Body of pancreas (tissue), 4 donors: ENCODE results near the gene UBAC2. TPM values are rescaled to one million over a fixed set of nuclear protein-coding genes. Genes with fewer than 3 reads are reported as not detected.

Experiments used
- ATAC-seq: fragments of 150-250 bp; one replicate; pipeline ENCODE4 v1.9.1; 2016
- DNase-seq, 4 donors: peaks; one replicate each; pipeline ENCODE4 v3.0.0-alpha.2; 2019
- H3K27ac ChIP-seq, 4 donors: fragments of 200-600 bp; sonication (generic); 1 replicate in 3 of 4; 2 replicates in 1 of 4; pipeline versions ENCODE4 v1.5.1 to v1.6.1; 2016 to 2019; ENCODE audit warnings: mild to moderate bottlenecking in 1 of 4, mixed read lengths in 1 of 4, moderate library complexity in 1 of 4
- H3K27me3 ChIP-seq, 2 donors: fragments of 200-600 bp; sonication (generic); one replicate each; pipeline ENCODE4 v1.6.0; 2016; ENCODE audit warnings: mild to moderate bottlenecking in 1 of 2
- H3K36me3 ChIP-seq, 2 donors: fragments of 200-600 bp; sonication (generic); replicated peaks in 1 of 2; 2 replicates each; pipeline ENCODE4 v1.5.1; 2016; ENCODE audit warnings: low read depth in 2 of 2; ENCODE audit not compliant: insufficient read depth in 1 of 2
- H3K4me1 ChIP-seq: fragments of 200-600 bp; sonication (generic); one replicate; pipeline ENCODE4 v1.6.0; 2016
- H3K4me3 ChIP-seq, 2 donors: fragments of 200-600 bp; sonication (generic); 1 replicate in 1 of 2; 2 replicates in 1 of 2; pipeline ENCODE4 v1.5.1; 2016 to 2019
- H3K9me3 ChIP-seq, 3 donors: fragments of 200-600 bp; sonication (generic); 1 replicate in 2 of 3; 2 replicates in 1 of 3; pipeline ENCODE4 v1.5.1; 2016
- POLR2A ChIP-seq, 3 donors: fragments of 450-650 bp; IDR thresholded peaks; one replicate each; pipeline ENCODE4 v1.6.1; 2016; ENCODE audit warnings: antibody characterized with exemption in 3 of 3, mild to moderate bottlenecking in 2 of 3
- WGBS, 2 donors: methylation state at CpG; one replicate each; pipeline ENCODE4 v1.1.5; 2017; 5-methylcytosine and 5-hydroxymethylcytosine counted together
- intact Hi-C: fragments of 100-400 bp; cut with DNase I; formaldehyde crosslinking; loops from one replicate; pipeline ENCODE4 v1.15.1; 2023
- total RNA-seq, 2 donors: library from RNA; depleted of rRNA; stranded (reverse); fragments of >200 nt; gene quantifications; one replicate each; pipeline ENCODE4 v1.1.0, GENCODE V29; 2016
- TF ChIP-seq, protein P1 (sequence below), 7 experiments: fragments of 450-650 bp in 4 of 7; fragments of 200-600 bp in 3 of 7; sonication (generic) in 3 of 7; IDR thresholded peaks; one replicate each; pipeline ENCODE4 v1.5.1; 2016 to 2019; ENCODE audit warnings: antibody characterized with exemption in 7 of 7

The UBAC2 gene
- total RNA-seq, 2 donors from 2014 or later, result 21.4 to 27.2 TPM

DNA sequence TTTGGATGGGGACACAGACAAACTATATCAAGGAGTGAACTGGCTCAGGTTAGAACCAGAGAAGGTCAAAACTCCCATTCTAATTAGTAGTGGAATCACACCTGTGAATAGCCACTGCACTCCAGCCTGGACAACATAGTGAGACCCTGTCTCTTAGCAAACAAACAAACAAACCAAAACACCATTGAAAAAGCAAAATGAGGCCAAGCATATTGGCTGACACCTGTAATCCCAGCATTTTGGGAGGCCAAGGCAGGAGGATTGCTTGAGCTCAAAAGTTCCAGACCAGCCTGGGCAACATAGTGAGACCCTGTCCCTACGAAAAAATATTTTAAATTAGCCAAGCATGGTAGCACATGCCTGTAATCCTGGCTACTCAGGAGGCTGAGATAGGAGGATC, 39.1 kb upstream of the UBAC2 start:
- H3K4me3 ChIP-seq, result no peak overlapping the region
- no peaks in the 10 kb centered on the region for H3K27me3 ChIP-seq
- DNase-seq (no peak), ATAC-seq (no peak)
- no peak overlapping the region for H3K27ac ChIP-seq
- no peaks in the 10 kb centered on the region for H3K36me3 ChIP-seq
- TF ChIP-seq, protein P1, sequence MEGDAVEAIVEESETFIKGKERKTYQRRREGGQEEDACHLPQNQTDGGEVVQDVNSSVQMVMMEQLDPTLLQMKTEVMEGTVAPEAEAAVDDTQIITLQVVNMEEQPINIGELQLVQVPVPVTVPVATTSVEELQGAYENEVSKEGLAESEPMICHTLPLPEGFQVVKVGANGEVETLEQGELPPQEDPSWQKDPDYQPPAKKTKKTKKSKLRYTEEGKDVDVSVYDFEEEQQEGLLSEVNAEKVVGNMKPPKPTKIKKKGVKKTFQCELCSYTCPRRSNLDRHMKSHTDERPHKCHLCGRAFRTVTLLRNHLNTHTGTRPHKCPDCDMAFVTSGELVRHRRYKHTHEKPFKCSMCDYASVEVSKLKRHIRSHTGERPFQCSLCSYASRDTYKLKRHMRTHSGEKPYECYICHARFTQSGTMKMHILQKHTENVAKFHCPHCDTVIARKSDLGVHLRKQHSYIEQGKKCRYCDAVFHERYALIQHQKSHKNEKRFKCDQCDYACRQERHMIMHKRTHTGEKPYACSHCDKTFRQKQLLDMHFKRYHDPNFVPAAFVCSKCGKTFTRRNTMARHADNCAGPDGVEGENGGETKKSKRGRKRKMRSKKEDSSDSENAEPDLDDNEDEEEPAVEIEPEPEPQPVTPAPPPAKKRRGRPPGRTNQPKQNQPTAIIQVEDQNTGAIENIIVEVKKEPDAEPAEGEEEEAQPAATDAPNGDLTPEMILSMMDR (IDR thresholded peaks at IDR 0.05), result no peak
- no peak for TF ChIP-seq POLR2A (IDR thresholded peaks at IDR 0.05)
- H3K9me3 ChIP-seq, result no peaks in the 10 kb centered on the region
- 67 to 94% methylated on average over 1 of the region's 1 CpG for WGBS, 2 donors
- no peaks in the 10 kb centered on the region for H3K4me1 ChIP-seq
- intact Hi-C loops, result no loop called here

DNA sequence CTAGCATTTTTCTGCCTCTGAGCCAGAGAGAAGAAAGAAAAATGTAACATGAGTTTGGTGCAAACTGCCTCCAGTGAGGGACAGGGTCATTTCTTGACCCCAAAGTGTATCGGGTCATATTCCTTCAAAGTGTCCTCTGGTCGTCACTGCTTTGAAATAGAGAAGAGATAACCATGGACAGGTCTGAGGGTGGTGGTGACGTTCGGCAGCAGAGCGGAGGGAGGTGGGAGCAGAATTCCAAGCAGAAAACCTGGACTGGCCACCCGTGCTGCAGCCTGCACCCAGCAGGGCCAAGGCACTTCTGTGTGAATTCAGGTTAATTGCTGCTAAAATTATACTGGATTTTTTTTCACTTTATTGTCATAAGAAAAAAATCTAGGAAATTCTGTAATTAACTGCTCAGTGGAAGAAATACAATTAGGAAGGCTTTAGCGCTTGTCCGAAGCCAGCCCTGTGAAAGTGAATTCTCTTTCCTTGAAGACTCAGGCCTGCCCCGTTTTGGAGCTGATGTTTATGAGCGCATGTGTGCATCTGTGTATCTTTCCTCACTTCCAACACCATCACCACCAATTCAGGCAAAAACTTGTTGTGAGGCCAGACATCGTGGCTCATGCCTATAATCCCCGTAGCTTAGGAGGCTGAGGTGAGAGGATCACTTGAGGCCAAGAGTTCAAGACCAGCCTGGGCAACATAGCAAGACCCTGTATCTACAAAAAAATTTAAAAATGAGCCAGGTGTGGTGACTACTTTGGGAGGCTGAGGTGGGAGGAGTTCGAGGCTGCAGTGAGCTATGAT, 37.9 kb upstream of the UBAC2 start:
- ATAC-seq (no peak), DNase-seq (no peak)
- WGBS, 2 donors, result 70 to 80% methylated on average over 13 of the region's 13 CpGs

DNA sequence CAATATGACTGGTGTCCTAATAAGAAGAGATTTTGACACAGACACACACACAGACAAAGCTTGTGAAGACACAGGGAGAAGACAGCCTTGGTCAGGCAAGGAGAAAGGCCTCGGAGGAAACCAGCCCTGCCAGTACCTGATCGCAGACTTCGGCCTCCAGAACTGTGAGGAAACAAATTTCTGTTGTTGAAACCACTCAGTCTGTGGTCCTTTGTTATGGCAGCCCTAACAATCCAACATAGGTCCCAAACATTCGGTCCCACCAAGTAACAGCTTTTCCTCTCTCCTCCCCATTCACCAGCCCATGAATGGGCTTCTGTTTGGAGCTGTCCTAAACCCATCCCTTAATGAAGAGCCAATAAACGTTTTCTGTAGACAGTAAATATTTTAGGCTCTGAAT, 36.4 kb upstream of the UBAC2 start:
- H3K36me3 ChIP-seq, result no peaks in the 10 kb centered on the region
- no peak overlapping the region for H3K27ac ChIP-seq
- no peaks in the 10 kb centered on the region for H3K27me3 ChIP-seq
- no peak overlapping the region for H3K4me3 ChIP-seq
- no peaks in the 10 kb centered on the region for H3K4me1 ChIP-seq
- DNase-seq (no peak), ATAC-seq (no peak)
- no peaks in the 10 kb centered on the region for H3K9me3 ChIP-seq
- TF ChIP-seq, protein P1 (IDR thresholded peaks at IDR 0.05), result no peak
- TF ChIP-seq POLR2A (IDR thresholded peaks at IDR 0.05), result no peak
- WGBS, 2 donors, result 56 to 69% methylated on average over 4 to 5 of the region's 5 CpGs
- intact Hi-C loops, result no loop called here

More for the DNA sequence above, 37.9 kb upstream of the UBAC2 start:
- Histone ChIP-seq H3K9me3 (no peaks in the 10 kb centered on the region), H3K36me3 (no peaks in the 10 kb centered on the region), H3K27me3 (no peaks in the 10 kb centered on the region), H3K4me1 (no peaks in the 10 kb centered on the region), H3K27ac (no peak overlapping the region), H3K4me3 (no peak overlapping the region)
- no peak for TF ChIP-seq POLR2A (IDR thresholded peaks at IDR 0.05)
- TF ChIP-seq, protein P1 (IDR thresholded peaks at IDR 0.05), result no peak
- intact Hi-C loops, result no loop called here

DNA sequence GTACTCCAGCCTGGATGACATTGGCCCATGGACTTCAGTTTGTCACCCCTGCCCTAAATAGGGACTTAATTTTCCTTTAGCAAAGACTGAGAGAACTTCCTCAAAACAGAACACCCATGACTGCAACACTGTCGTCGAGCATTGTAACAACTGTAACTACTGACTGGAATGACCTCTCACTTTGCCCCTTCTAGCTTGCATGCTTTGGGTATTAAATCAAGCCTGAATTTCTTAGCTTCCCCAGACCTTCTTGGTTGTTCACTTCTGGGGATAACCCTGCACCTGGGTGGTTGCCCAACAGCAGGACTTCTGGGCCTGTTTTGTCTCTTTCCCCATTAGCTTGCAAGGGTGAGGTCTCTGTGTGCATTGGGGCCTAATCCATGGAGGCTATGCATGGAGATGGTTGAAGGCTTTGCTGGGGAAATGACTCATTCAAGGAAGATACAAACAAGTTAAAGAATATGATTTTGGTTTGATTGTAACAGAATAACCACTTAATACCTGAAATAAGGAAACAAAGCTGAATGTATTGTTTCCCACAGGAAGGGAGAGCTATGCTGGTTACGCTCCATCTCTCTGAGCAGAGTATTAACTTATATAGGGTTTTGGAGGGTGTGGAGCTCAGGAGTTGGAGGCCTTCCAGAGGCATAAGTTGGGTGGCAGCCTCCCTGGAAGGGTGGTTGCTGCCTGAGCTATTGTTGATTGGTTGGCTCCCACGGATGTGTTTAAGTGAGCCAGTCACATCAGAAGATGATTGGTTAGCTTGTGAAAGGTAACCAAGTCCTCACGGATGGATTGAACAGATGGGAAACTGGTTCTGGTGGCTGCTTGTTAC, 34.7 kb upstream of the UBAC2 start:
- H3K27ac ChIP-seq, result no peak overlapping the region
- H3K36me3 ChIP-seq, result no peaks in the 10 kb centered on the region
- intact Hi-C loops, result no loop called here
- H3K9me3 ChIP-seq, result no peaks in the 10 kb centered on the region
- WGBS, 2 donors, result 76 to 77% methylated on average over 5 of the region's 5 CpGs
- no peaks in the 10 kb centered on the region for H3K4me1 ChIP-seq
- TF ChIP-seq, protein P1 (IDR thresholded peaks at IDR 0.05), result no peak
- no peak for TF ChIP-seq POLR2A (IDR thresholded peaks at IDR 0.05)
- no peak overlapping the region for H3K4me3 ChIP-seq
- ATAC-seq, result no peak
- DNase-seq, result no peak
- H3K27me3 ChIP-seq, result no peaks in the 10 kb centered on the region
